ENCODE measurements around the gene RABGAP1L. TPM values are rescaled to one million over a fixed set of nuclear protein-coding genes. Genes with fewer than 3 reads are reported as not detected.

Gene RABGAP1L
- total RNA-seq, 1 donor from 2014 or later, result 116 TPM

DNA sequence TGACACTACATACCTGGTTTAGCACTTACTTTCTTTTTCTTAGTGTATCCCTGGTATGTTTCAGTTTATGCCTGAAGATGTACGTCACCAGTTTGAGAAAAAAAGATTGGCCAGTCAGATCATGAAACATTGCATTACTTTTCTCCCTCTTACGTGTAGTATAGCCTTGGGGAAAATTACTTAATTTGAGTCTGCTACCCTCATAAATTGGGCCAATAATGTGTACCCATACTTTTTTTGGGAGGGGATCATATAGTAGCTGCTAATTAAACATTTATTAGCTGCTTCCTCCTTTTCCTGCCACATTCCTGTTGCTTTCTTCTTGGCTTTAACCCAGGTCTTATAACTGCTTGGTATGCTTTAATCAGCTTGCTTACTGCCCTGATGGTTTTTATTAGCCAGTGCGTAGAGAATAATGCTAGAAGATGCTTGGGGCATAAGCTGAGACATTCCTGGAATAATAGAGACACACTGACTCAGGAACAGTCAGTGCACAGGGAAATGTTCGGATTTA is 32.1 kb downstream of the RABGAP1L start:
- FAIRE-seq, result no peak
- no peak for DNase-seq (ENCODE audit: low spot score in 2 of 2)

DNA sequence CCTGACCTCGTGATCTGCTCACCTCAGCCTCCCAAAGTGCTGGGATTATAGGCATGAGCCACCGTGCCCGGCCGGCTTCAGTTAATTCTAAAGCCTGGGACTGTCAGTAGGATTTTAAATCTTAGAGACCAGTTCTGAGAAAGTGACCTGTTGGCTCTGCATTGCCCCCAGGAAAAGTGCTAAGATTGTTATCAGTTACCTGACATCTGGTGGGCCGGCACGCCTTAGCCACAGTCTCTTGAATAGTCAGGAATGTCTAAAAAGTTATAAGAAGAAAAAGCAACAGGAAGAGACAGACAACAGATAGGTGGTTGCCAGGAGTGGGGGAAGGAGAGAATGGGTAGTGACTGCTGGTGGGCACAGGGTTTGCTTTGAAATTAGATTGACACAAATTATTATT is 35.1 kb downstream of the RABGAP1L start:
- no peak for FAIRE-seq
- DNase-seq (ENCODE audit: low spot score in 2 of 2), result no peak

DNA sequence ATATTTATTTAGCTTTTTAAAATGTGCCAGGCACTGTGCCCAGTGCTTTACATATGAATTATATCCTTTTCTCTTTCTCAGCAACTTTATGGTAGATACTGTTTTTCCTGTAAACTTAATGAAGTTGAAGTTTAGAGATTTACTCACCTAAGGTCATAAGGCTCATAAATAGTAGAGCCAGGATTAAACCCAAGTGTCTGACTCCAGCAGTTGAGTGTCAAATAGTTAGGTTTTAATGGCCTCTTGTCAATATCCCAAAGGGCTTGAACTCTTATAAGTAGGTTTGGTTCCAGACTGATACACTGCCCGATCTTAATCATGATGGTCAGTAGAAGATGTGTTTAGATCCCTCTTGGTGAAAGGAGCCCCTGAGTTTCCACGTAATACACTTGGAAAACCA is 37.8 kb downstream of the RABGAP1L start:
- DNase-seq (ENCODE audit: low spot score in 2 of 2) (no peak), FAIRE-seq (no peak)

DNA sequence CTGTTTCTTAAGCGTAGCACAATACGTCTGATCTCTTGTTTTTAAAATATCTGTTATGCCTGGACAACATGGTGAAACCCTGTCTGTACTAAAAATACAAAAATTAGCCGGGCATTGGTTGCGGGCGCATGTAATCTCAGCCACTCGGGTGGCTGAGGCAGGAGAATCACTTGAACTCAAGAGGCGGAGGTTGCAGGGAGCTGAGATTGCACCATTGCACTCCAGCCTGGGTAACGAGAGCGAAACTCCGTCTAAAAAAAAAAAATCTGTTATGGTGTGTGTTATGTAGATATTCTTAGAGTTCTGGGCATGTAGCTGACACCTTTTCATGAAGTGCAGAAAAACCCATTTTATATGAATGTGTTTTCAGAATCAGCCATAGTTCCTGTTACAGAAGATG is 38.2 kb downstream of the RABGAP1L start:
- FAIRE-seq, result no peak
- DNase-seq (ENCODE audit: low spot score in 2 of 2), result no peak

DNA sequence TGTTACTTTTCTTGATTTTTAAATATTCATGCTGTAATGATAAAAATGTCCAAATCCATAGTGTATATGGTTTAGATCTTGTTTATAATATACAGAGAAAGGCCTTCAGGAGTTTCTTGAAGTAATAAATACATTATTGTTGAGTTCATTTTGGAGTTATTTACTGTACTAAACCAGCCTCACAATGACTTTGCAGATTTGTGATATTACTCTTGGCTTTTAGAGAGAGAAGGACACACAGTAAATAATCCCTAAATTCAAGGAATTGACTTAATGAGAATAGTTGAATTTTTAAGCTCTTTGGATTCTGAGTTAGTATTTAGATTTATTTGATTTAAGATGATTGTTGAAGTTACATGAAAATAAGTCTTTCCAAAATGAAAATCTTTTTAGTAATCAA is 38.9 kb downstream of the RABGAP1L start:
- FAIRE-seq (no peak), DNase-seq (ENCODE audit: low spot score in 2 of 2) (no peak)

DNA sequence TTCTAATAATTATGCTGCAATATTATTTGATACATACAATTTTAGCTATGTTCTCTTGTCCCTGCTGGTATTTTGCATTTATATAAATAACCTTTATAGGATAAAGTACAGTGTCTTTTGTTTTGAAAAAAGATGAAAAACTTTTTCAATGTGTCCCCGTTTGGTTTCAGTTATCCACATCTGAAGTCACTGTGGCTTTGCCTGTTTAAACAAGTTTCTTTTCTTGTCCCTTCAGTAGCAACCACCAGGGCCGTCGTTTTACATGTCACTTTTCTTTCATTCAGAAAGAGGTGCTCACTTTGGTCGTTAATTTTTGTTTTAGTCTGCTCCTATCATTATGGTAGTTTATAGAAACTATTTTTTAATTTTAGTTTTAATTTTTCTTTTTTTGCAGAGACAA is 41.4 kb downstream of the RABGAP1L start:
- DNase-seq (ENCODE audit: low spot score in 2 of 2) (no peak), FAIRE-seq (no peak)

DNA sequence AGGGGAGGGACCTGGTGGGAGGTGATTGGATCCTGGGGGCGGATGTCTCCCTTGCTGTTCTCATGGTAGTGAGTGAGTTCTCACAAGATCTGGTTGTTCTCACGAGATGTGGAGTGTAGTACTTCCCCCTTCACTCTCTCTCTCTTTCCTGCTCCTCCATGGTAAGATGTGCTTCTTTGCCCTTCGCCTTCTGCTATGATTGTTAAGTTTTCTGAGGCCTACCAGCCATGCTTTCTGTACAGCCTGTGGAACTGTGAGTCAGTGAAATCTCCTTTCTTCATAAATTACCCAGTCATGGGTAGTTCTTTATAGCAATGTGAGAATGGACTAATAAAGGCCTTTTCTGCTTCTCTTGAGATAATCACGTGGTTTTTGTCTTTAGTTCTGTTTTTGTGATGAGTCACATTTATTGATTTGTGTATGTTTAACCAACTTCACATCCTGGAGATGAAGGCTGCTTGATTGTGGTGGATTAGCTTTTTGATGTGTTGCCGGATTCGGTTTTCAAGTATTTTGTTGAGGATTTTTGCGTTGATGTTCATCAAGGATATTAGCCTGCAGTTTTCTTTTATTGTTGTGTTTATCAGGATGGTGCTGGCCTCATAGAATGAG is 45.5 kb downstream of the RABGAP1L start:
- no peak for DNase-seq (ENCODE audit: low spot score in 2 of 2)
- FAIRE-seq, result no peak

DNA sequence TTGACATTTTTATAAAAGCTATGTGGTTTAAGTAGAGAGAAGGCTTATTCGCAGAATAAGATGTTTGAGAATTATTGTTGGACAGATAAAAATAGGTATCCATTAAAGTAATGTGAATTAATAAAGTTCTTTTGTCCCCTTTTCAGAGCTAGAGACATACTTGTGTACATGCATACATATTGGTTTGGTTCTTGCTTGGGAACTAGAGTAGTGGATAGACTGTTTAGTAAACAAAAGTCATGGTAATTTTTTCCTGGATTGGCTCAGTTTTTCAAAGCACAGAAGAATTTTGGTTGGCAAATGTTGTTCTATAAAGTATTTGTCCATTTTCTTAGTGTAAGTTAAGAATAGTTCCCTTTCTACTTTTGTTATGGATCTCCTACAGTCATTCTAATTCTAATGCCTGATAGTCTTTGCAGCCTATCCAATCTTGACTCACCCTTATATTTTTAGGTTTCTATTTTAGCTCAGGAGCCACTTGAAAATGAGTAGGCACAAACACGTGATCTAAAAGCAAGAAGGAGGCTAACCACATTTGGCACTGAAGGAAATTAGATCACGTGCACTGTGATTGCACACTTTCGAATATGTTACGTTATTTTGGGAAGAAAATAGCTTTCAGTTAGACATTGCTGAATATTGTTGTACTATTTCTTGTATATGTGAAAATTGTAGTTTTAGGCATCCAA is 47.0 kb downstream of the RABGAP1L start:
- FAIRE-seq (no peak), DNase-seq (ENCODE audit: low spot score in 2 of 2) (no peak)

DNA sequence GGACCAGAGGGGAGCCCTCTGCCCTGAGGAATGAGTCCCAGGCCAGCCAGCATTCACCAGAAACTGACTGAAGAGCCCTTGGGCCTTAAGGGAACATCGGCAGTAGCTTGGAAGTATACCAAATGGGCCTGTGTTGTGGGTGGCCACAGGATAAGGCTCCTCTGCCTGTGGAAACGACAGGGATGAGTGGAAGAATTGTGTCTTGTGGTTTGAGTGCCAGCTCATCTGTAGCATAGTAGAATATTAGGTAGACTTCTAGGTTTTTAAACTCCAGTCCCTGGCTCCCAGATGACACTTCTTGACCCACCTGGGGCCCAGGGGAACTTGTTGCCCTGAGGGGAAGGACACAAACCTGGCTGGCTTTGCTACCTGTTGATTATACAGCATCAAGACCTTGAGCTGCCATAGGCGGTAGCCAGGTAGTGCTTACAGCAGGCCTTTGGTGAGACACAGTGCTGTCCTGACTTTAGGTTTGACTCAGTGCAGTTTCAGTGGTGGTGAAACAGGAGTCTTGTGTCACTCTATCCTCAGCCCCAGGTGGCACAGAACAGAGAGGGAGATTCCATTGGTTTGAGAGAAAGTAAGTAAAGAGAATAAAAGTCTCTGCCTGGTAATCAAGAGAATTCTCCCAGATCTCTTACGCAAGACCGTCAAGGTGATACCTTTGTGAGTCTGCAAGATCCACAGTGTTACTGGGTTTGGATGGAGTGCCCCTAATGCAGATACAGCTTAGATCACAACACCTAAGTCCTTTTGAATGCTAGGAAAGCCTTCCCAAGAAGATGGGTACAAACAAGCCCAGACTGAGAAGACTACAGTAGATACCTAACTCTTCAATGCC is 50.2 kb downstream of the RABGAP1L start:
- FAIRE-seq, result no peak

DNA sequence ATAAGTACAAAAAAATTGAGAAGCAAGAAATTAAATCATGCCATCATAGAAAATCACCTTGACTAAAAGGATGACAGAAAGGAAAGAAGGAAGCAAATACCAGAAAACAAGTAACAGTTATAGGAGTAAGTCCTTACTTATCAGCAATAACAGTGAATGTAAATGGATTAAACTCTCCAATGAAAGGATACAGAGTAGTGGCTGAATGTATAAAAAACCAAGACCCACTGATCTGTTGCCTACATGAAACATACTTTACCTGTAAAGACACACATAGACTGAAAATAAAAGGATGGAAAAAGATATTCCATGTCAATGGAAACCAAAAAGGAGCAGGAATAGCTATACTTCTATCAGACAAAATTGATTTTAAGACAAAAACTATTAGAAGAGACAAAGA is 52.2 kb downstream of the RABGAP1L start:
- FAIRE-seq (no peak), DNase-seq (ENCODE audit: low spot score in 2 of 2) (no peak)

More for the DNA sequence above, 50.2 kb downstream of the RABGAP1L start:
- DNase-seq (ENCODE audit: low spot score in 2 of 2), result no peak

DNA sequence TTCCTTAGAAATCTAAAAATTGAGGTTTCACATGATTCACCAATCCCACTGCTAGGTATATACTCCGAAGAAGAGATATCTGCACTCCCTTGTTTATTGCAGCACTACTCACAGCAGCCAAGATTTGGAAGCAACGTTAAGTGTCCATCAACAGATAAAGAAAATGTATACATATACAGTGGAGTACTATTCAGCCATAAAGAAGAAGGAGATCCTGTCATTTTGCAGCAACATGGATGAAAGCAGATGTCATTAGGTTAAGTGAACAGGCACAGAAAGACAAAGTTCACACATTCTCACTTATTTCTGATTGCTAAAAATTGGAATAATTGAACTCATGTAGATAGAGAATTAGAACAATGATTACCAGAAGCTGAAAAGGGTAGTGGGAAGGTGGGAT is 56.4 kb downstream of the RABGAP1L start:
- FAIRE-seq (no peak), DNase-seq (ENCODE audit: low spot score in 2 of 2) (no peak)

DNA sequence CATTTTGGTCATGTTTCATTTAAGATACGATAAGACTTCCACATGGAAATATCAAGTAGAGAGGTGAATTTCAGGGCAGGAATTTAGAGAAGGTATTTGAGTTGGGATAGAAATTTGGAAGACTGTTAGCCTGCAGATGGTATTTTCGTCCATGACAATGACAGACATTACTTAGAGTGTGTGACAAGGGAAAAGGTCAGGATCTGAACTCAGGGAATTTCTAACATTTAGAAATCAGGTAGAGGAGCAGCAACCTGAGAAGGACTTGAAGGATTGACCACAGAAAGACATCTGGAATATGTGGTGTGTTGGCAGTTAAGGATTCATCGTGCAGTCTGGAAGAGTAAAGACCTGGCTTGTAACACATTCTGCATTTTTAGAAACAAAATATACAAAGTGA is 57.9 kb downstream of the RABGAP1L start:
- DNase-seq (ENCODE audit: low spot score in 2 of 2) (no peak), FAIRE-seq (no peak)

DNA sequence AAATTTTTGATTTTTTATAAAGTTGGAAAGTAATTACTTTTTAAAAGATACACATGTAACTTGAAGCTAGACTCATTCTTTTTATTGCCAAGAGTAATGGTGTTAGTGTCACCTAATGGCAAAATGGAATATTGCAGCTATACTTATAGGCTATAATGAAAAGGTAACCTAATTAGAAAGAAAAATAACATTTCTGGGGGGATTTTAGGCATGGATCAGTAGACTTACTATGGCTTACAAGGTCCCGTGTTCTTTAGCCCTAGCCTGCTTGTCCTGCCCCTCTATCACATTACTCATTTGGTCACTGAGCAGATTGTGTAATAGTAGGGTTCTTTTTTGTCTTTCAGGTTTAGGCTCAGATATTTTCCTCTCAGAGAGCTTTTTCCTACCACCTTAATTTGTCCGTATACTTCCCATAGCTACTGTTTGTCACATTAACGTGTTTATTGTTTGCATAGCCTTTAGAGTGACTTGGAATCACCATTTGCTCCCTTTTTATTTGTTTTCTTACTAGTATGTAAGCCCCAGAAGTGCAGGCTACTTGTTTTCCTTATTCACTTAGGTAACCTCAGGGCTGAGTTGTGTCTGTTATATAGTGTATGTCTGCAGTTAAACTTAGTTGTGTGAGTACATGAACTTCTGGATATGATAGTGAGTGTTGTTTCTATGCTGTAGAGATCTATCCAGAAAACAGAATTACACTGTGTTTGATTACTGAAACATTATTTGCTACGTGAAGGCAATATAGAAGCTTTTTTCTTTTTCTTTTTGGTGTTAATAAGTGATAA is 58.7 kb downstream of the RABGAP1L start:
- FAIRE-seq (peak; percentile 64), DNase-seq (ENCODE audit: low spot score in 2 of 2) (peak in 1 of 2 donors; percentile 17)

DNA sequence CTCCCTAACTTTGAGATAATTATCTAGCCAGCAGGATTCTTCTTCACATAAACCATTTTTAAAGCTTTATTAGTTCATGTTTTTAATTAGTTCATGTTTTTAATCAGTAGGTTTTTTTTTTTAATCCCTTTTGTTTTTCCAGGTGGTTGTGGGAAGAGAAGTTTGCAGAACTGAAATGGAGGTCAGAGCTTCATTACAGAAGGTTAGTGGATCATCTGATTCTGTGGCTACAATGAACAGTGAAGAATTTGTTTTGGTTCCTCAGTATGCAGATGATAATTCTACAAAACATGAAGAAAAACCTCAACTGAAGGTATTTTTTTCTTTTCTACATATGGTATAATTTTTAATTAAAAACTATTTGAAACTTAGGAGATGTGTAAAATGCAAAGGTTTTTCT is 59.7 kb downstream of the RABGAP1L start:
- no peak for FAIRE-seq
- no peak for DNase-seq (ENCODE audit: low spot score in 2 of 2)

DNA sequence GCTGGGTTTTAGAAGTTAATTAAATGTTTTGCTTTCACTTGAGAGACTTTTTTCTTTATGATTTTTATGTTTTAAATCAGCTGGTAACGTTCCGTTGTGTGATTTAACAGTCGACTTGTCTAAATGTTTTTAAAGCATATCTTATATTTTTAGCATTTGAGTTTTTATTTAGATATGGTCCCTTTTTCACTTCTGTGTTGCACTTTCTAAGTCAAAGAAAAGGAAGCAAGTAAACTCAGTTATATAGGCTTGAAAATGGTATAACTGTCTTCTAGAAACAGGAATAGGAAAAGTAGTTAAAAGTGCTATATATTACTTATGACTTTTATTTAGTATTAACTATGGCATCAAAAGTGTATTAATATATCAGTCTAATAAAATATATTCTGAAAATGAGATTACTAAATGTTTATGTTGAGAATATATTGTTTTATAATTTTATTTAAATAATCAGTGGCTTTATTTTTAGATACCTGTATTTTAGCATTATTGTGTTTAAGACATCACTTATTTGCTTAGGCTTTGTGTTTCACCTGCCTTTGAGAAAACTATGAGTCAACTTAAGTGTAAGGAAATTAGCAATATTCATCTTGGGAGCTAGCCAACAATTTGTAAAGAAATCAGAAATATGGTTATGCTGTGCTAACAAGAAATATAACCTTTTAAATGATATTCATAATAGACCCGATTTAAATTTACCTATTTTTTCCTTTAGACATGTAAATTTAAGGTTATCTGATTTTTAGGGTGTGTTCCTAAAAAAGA is 60.5 kb downstream of the RABGAP1L start:
- no peak for FAIRE-seq
- no peak for DNase-seq (ENCODE audit: low spot score in 2 of 2)

DNA sequence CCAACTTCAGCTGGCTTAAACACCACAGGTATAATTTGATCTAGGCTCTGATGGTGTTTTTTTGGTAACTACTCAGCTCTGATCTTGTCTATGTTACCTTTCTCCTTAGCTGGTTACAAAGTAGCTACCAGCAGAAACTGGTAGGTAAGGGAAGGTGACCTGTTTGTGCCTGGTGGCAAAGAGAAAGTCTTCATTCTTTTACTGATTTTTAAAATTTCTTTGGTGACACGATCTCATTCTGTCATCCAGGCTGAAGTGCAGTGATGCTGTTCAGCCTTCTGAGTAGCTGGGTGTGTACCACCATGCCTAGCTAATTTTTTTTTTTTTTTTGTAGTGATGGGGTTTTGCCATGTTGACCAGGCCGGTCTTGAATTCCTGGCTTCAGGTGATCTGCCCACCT is 62.4 kb downstream of the RABGAP1L start:
- FAIRE-seq, result no peak

DNA sequence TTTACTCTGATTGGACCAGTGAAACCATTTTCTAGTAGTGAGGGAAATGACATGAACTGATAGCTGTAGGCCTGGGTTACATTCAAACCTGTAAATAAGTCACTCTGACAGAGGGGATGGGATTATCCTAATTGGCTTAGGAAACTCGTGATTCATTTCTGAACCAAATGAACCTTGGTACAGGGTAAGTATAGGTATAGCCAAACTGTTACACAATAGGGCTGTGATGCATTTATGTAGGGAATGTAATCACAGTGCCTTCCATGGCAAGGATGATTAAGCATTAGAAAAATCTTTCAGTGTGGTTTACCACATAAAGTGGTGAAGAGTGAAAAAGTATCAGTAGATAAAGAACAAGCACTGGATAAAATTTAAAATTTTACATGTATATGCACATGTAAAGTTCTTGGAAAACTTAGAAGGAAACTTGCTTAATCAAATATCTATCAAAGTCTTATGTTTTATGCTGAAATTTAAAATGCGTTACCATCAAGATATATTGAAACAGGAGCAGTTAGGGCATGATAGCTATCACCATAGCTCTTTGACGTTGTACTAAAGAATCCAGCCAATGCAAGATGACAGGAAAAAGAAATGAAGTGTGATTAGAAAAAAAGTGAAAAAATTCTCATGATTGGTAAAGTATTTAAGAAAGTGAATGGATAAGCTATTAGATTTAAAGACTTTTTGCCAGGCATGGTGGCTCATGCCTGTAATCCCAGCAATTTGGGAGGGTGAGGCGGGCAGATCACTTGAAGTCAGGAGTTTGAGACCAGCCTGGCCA is 63.0 kb downstream of the RABGAP1L start:
- DNase-seq (ENCODE audit: low spot score in 2 of 2) (no peak), FAIRE-seq (no peak)

More for the DNA sequence above, 62.4 kb downstream of the RABGAP1L start:
- no peak for DNase-seq (ENCODE audit: low spot score in 2 of 2)

DNA sequence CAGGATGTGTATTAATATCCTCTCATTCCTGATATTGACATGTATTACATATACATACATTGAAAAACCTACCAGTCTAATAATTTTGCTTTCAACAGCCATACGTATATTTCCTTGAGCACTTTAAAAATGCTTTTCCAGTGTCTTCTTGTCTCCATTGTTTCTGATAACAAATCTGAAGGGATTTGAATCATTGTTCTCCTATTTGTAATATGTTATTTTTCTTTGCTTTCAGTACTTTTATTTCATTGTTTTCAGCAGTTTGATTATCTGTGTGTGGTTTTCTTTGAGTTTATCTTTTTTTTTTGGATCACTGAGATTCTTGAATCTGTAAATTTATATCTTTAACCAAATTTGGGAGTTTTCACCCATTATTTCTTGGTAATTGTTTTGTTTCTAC is 65.3 kb downstream of the RABGAP1L start:
- DNase-seq (ENCODE audit: low spot score in 2 of 2) (no peak), FAIRE-seq (peak; percentile 8)
